B cell (primary cell): ENCODE data around the gene GALNT17. TPM values are rescaled to one million over a fixed set of nuclear protein-coding genes. Genes with fewer than 3 reads are reported as not detected.

Experiments
- ATAC-seq: fragments of 200-7000 bp; cut with Tn5 transposase; one replicate; pipeline ENCODE4 v1.10.0; 2021; ENCODE audit warnings: low read depth, mild to moderate bottlenecking, moderate number of reproducible peaks, moderate library complexity
- CTCF ChIA-PET: fragments of 350-600 bp; sonication (Branson Sonifier 250); formaldehyde crosslinking; loops from one replicate; lab custom pipeline; 2021; ENCODE audit warnings: antibody characterized with exemption, inconsistent platforms; lab: Charles Lee
- POLR2A ChIA-PET: fragments of 350-600 bp; sonication (Branson Sonifier 250); formaldehyde crosslinking; loops from one replicate; lab custom pipeline; 2021; ENCODE audit warnings: antibody characterized with exemption; lab: Charles Lee
- DNase-seq: peaks from one replicate; pipeline ENCODE4 v3.0.0; 2013
- H2AFZ ChIP-seq: 2 replicates; pipeline ENCODE4 v1.6.1; 2012; ENCODE audit warnings: mild to moderate bottlenecking, low read depth, low read length; ENCODE audit not compliant: insufficient read depth, poor library complexity, severe bottlenecking
- H3K27ac ChIP-seq, 2 donors: 1 replicate in 1 of 2; 2 replicates in 1 of 2; pipeline ENCODE4 v1.5.1; 2012 to 2013; ENCODE audit warnings: low read length in 2 of 2, mild to moderate bottlenecking in 2 of 2, moderate library complexity in 1 of 2
- H3K27me3 ChIP-seq, 4 experiments: fragments of 200-600 bp in 1 of 4; sonication (generic) in 1 of 4; replicated peaks in 1 of 4; 1 replicate in 2 of 4; 2 replicates in 2 of 4; pipeline versions ENCODE4 v1.6.1 to v1.7.0; 2013 to 2016; ENCODE audit warnings: low read length in 3 of 4, mild to moderate bottlenecking in 2 of 4, mixed read lengths in 1 of 4, moderate library complexity in 1 of 4; ENCODE audit not compliant: insufficient read depth in 4 of 4, control insufficient read depth in 3 of 4; ENCODE audit errors: control extremely low read depth in 1 of 4
- H3K36me3 ChIP-seq, 2 experiments: replicated peaks in 1 of 2; 1 replicate in 1 of 2; 2 replicates in 1 of 2; pipeline versions ENCODE4 v1.6.1 to v1.7.1; 2013; ENCODE audit warnings: low read length in 1 of 2; ENCODE audit not compliant: insufficient read depth in 2 of 2, control insufficient read depth in 1 of 2; ENCODE audit errors: control extremely low read depth in 1 of 2, extremely low read depth in 1 of 2
- H3K4me1 ChIP-seq, 2 donors: fragments of 200-600 bp in 1 of 2; sonication (generic) in 1 of 2; 1 replicate in 1 of 2; 2 replicates in 1 of 2; pipeline versions ENCODE4 v1.5.1 to v1.6.1; 2013 to 2017; ENCODE audit warnings: low read length in 2 of 2; ENCODE audit not compliant: control insufficient read depth in 2 of 2, insufficient read depth in 2 of 2
- H3K4me2 ChIP-seq: replicated peaks from 2 replicates; pipeline ENCODE3; 2012; ENCODE audit warnings: mild to moderate bottlenecking, low read depth, low read length; ENCODE audit not compliant: poor library complexity, severe bottlenecking
- H3K4me3 ChIP-seq, 5 experiments: fragments of 200-600 bp in 1 of 5; sonication (generic) in 1 of 5; 1 replicate in 3 of 5; 2 replicates in 2 of 5; pipeline versions ENCODE4 v1.5.1 to v1.7.0; 2011 to 2016; ENCODE audit warnings: low read length in 4 of 5, mild to moderate bottlenecking in 4 of 5, low read depth in 2 of 5, control low read depth in 1 of 5, moderate library complexity in 1 of 5; ENCODE audit not compliant: insufficient read depth in 1 of 5; ENCODE audit errors: control extremely low read depth in 1 of 5, extremely low read depth in 1 of 5
- H3K79me2 ChIP-seq: fragments of 200-600 bp; sonication (generic); one replicate; pipeline ENCODE4 v1.6.0; 2016; ENCODE audit warnings: low read length; ENCODE audit not compliant: control insufficient read depth, insufficient read depth
- H3K9ac ChIP-seq: fragments of 200-600 bp; sonication (generic); 2 replicates; pipeline ENCODE4 v1.6.1; 2017; ENCODE audit warnings: mild to moderate bottlenecking, low read length, moderate library complexity
- H3K9me3 ChIP-seq, 3 donors: one replicate each; pipeline versions ENCODE4 v1.6.1 to v1.7.1; 2013; ENCODE audit warnings: low read length in 2 of 3; ENCODE audit not compliant: control insufficient read depth in 2 of 3, insufficient read depth in 1 of 3; ENCODE audit errors: control extremely low read depth in 1 of 3
- H4K20me1 ChIP-seq: 2 replicates; pipeline ENCODE4 v1.6.0; 2012; ENCODE audit warnings: mild to moderate bottlenecking, low read length; ENCODE audit not compliant: insufficient read depth, control insufficient read depth, poor library complexity, severe bottlenecking
- H3K27ac Mint-ChIP-seq: one replicate; pipeline ENCODE4 v1.8.0; 2021; ENCODE audit warnings: mixed read lengths
- H3K27me3 Mint-ChIP-seq: one replicate; pipeline ENCODE4 v1.8.0; 2021; ENCODE audit warnings: mixed read lengths
- H3K4me1 Mint-ChIP-seq: one replicate; pipeline ENCODE4 v1.8.0; 2021; ENCODE audit warnings: mixed read lengths
- H3K4me3 Mint-ChIP-seq: one replicate; pipeline ENCODE4 v1.8.0; 2021; ENCODE audit warnings: mixed read lengths
- H3K9me3 Mint-ChIP-seq: one replicate; pipeline ENCODE4 v1.8.0; 2022; ENCODE audit warnings: mixed read lengths; ENCODE audit not compliant: insufficient read depth
- CTCF ChIP-seq: fragments of 200-600 bp; IDR thresholded peaks from one replicate; pipeline ENCODE4 v1.8.0; 2022; ENCODE audit warnings: antibody characterized with exemption, mild to moderate bottlenecking
- EZH2 ChIP-seq: IDR thresholded peaks from 2 replicates; pipeline ENCODE4 v1.6.1; 2012; ENCODE audit warnings: borderline replicate concordance, low read depth, mild to moderate bottlenecking, moderate library complexity, low read length; ENCODE audit not compliant: insufficient read depth, poor library complexity, severe bottlenecking
- WGBS: methylation state at CpG from one replicate; pipeline ENCODE4 v1.1.5; 2013; ENCODE audit warnings: missing lambda C conversion rate; ENCODE audit not compliant: insufficient coverage; 5-methylcytosine and 5-hydroxymethylcytosine counted together
- intact Hi-C: fragments of 100-400 bp; cut with micrococcal nuclease; formaldehyde crosslinking; loops from one replicate; pipeline ENCODE4 v1.10.0; 2022
- polyA plus RNA-seq: library from polyadenylated mRNA; depleted of rRNA; stranded (reverse); fragments of >200 nt; gene quantifications from 2 replicates; pipeline ENCODE4 v1.2.3, GENCODE V29; 2012
- total RNA-seq, 2 donors: library from RNA; stranded (reverse); fragments of 120-200 nt in 1 of 2; gene quantifications; 1 replicate in 1 of 2; 2 replicates in 1 of 2; pipeline versions ENCODE4 v1.2.3 to v1.2.4, GENCODE V29; 2013 to 2022

GALNT17 gene
- total and polyA plus RNA-seq, 2 donors (not counting 1 experiment from before 2014, with no cell fraction given), result not detected

DNA sequence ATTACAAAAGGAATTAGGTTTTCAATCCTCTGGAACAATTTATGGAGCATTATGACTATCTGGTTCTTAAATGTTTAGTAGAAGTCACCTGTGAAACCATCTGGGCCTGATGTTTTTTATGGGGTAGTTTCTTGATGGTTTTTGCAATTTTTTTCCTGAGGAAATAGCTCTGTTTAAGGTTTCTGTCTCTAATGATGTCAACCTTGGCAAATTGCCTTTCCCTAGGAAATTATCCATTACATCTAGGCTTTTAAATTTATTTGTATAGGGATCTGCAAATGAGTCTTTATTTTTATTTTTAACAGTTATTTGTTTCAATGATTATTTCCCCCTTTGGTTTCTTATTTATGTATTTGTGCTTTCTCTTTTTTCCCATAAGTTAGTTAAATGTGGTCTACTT, 222.8 kb downstream of the GALNT17 start:
- Histone ChIP-seq H3K4me2 (no peak overlapping the region), H3K4me3 (no peak overlapping the region), H3K27me3 (no peaks in the 10 kb centered on the region), H3K36me3 (no peaks in the 10 kb centered on the region), H3K27ac (no peak overlapping the region), H3K9ac (no peak overlapping the region), H4K20me1 (no peaks in the 10 kb centered on the region), H3K79me2 (no peaks in the 10 kb centered on the region), H2AFZ (no peak overlapping the region), H3K9me3 (peaks cover 0 to 27% (median under 1%) of the 10 kb centered on the region in 3 donors), H3K4me1 (no peaks in the 10 kb centered on the region)
- TF ChIP-seq CTCF, result no peak
- no peak for TF ChIP-seq EZH2
- ChIA-PET CTCF (no interaction called here), POLR2A (no interaction called here)
- Mint-ChIP-seq H3K9me3 (peaks cover 4% of the 10 kb centered on the region), H3K27ac (no peak overlapping the region), H3K4me1 (no peaks in the 10 kb centered on the region), H3K4me3 (no peak overlapping the region), H3K27me3 (no peaks in the 10 kb centered on the region)
- no peak for ATAC-seq
- no peak for DNase-seq
- intact Hi-C loops, result no loop called here

DNA sequence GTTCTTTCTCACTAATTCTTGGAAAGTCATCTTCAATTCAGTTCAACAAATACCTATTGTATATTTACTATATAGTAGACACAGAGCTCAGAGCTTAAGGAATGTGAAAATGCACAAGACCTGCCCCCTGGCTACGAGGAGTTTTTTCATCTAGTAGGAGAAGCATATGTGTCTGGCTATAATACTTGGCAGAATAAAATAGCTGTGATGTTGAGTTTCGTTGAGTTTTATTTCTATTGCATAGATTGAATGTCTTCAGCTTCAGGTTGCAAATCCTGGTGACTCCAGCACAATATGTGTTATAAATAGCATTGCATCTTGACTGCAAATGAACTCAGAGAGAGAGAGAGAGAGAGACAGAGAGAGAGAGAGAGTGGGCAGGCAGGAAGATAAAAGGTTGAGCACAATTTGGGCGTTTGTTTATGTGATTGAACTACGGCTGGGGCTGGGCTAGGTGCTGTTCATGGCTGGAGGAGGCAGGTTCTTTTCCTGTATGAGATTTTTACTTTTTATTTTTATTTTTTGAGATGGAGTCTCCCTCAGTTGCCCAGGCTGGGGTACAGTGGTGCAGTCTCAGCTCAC, 229.6 kb downstream of the GALNT17 start:
- 93% methylated on average over 4 of the region's 4 CpGs for WGBS
- Mint-ChIP-seq H3K27ac (no peak overlapping the region), H3K27me3 (no peaks in the 10 kb centered on the region)

More for the DNA sequence above, 229.6 kb downstream of the GALNT17 start:
- Histone ChIP-seq H3K4me1 (no peaks in the 10 kb centered on the region), H3K4me2 (no peak overlapping the region), H3K79me2 (no peaks in the 10 kb centered on the region), H2AFZ (no peak overlapping the region), H3K9ac (no peak overlapping the region), H3K4me3 (no peak overlapping the region), H4K20me1 (no peaks in the 10 kb centered on the region), H3K9me3 (peaks cover 0 to 28% (median 3%) of the 10 kb centered on the region in 3 donors), H3K27ac (no peak overlapping the region), H3K27me3 (no peaks in the 10 kb centered on the region), H3K36me3 (no peaks in the 10 kb centered on the region)
- ChIA-PET POLR2A (no interaction called here), CTCF (no interaction called here)
- no peak for ATAC-seq
- intact Hi-C loops, result no loop called here
- peaks cover 8% of the 10 kb centered on the region for H3K9me3 Mint-ChIP-seq
- DNase-seq, result no peak
- TF ChIP-seq EZH2, result no peak
- TF ChIP-seq CTCF, result no peak
- no peak overlapping the region for H3K4me3 Mint-ChIP-seq
- H3K4me1 Mint-ChIP-seq, result no peaks in the 10 kb centered on the region
